NCI-H2196 (cell line): ENCODE data around the gene DOCK10.

Source experiments
- DNase-seq: peaks from one replicate; lab custom pipeline; 2025; ENCODE audit not compliant: unreplicated experiment; lab: John Stamatoyannopoulos, UW

Gene DOCK10

GRCh38 chr2:224734949-224735348, 307.3 kb downstream of the DOCK10 start:
- no peak for DNase-seq

GRCh38 chr2:224731665-224732064, 310.6 kb downstream of the DOCK10 start:
- no peak for DNase-seq

GRCh38 chr2:224729435-224729834, 312.8 kb downstream of the DOCK10 start:
- no peak for DNase-seq

GRCh38 chr2:224724331-224724730, 317.9 kb downstream of the DOCK10 start:
- DNase-seq: no peak

- no peak for DNase-seq
Measured at GRCh38 chr2:224723586-224724217, 318.6 kb downstream of the DOCK10 start.

GRCh38 chr2:224722770-224723169, 319.5 kb downstream of the DOCK10 start:
- no peak for DNase-seq

- DNase-seq: no peak
Measured at GRCh38 chr2:224722250-224722649, 320.0 kb downstream of the DOCK10 start.

GRCh38 chr2:224716921-224717320, 325.3 kb downstream of the DOCK10 start:
- DNase-seq: no peak

GRCh38 chr2:224716201-224716600, 326.1 kb downstream of the DOCK10 start, which contains the start of gene CCDC195:
Gene CCDC195, minus strand, starts transcription at chr2:224716365. Its CDS starts 0 bp downstream, at chr2:224716365.
- peak; percentile 21 for DNase-seq
